Upper lobe of right lung (tissue), 1 donor: Measurements from ENCODE around the gene PIGQ. TPM values are rescaled to one million over a fixed set of nuclear protein-coding genes. Genes with fewer than 3 reads are reported as not detected.

ENCODE experiments used
- ATAC-seq: fragments of 200-7000 bp; cut with Tn5 transposase; one replicate; pipeline ENCODE4 v1.9.1; 2020; ENCODE audit warnings: mild to moderate bottlenecking, moderate library complexity
- DNase-seq: peaks from one replicate; pipeline ENCODE4 v3.0.0-alpha.2; 2020
- H3K27ac ChIP-seq: fragments of 200-600 bp; one replicate; pipeline ENCODE4 v1.8.0; 2022
- H3K27me3 ChIP-seq: fragments of 200-600 bp; one replicate; pipeline ENCODE4 v1.8.0; 2022; ENCODE audit warnings: mild to moderate bottlenecking
- H3K36me3 ChIP-seq: fragments of 200-600 bp; one replicate; pipeline ENCODE4 v1.8.0; 2022
- H3K4me1 ChIP-seq: fragments of 200-600 bp; one replicate; pipeline ENCODE4 v1.8.0; 2022
- H3K4me3 ChIP-seq: fragments of 200-600 bp; one replicate; pipeline ENCODE4 v1.8.0; 2022; ENCODE audit warnings: mild to moderate bottlenecking
- H3K9me3 ChIP-seq: fragments of 200-600 bp; one replicate; pipeline ENCODE4 v1.8.0; 2022
- CTCF ChIP-seq: fragments of 200-600 bp; IDR thresholded peaks from one replicate; pipeline ENCODE4 v1.8.0; 2022; ENCODE audit warnings: antibody characterized with exemption
- intact Hi-C: fragments of 100-400 bp; cut with DNase I; formaldehyde crosslinking; loops from one replicate; pipeline ENCODE4 v1.11.0; 2022
- total RNA-seq: library from RNA; stranded (reverse); fragmentation: NEBNext Ultra II Directional; extraction: Animal tissue kit (Norgen Biotek cat#: 25700); gene quantifications from one replicate; pipeline ENCODE4 v1.2.1, GENCODE V29; 2021
- donor health status: DM: no; HTN: yes; CAD: no; lungs with severe emphysema.

The PIGQ gene
- total RNA-seq, 1 donor from 2014 or later: 59.4 TPM

- peaks cover 5% of the 10 kb centered on the region for H3K4me1 ChIP-seq
- no peak overlapping the region for H3K4me3 ChIP-seq
- DNase-seq: no peak
- no peaks in the 10 kb centered on the region for H3K27me3 ChIP-seq
- intact Hi-C loops: no loop called here
- no peaks in the 10 kb centered on the region for H3K9me3 ChIP-seq
- no peak for ATAC-seq
- H3K27ac ChIP-seq: no peak overlapping the region
- no peak for TF ChIP-seq CTCF
- H3K36me3 ChIP-seq: no peaks in the 10 kb centered on the region
Measured at GRCh38 chr16:615122-615521, 45.4 kb downstream of the PIGQ start.

- Histone ChIP-seq H3K4me1 (peaks cover 7% of the 10 kb centered on the region), H3K9me3 (no peaks in the 10 kb centered on the region), H3K27me3 (no peaks in the 10 kb centered on the region), H3K27ac (peak overlapping the region; percentile 89), H3K4me3 (peak overlapping the region; percentile 36), H3K36me3 (no peaks in the 10 kb centered on the region)
- ATAC-seq (peak; percentile 87), DNase-seq (peak; percentile 90)
- no peak for TF ChIP-seq CTCF
- intact Hi-C loops: no loop called here
Measured at GRCh38 chr16:616733-617586, 47.2 kb downstream of the PIGQ start.

DNA sequence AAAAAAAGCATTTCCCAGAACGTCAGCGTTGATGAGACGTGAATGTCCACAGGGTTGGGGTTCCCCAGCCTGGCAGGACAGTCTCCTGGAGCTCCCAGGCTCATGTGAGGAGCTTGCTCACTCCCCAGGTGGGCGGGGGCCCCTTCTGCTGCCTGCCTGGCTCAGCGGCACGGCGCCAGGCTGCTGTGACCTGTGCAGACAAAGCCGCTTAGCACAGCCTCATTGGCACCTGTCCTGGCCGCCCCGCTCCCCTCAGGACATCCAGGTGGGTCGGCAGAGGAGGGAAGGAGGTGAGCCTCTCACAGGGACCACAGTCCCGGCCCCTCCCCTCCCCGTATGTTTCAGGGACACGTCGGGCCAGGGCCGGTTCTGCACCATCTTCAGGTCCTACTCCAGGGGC, 48.1 kb downstream of the PIGQ start:
- Histone ChIP-seq H3K36me3 (no peaks in the 10 kb centered on the region), H3K9me3 (no peaks in the 10 kb centered on the region), H3K4me1 (peaks cover 13% of the 10 kb centered on the region), H3K27me3 (no peaks in the 10 kb centered on the region), H3K4me3 (peak overlapping the region; percentile 36), H3K27ac (peak overlapping the region; percentile 89)
- intact Hi-C loops: no loop called here
- ATAC-seq: peak; percentile 44
- TF ChIP-seq CTCF: no peak
- peak; percentile 87 for DNase-seq

GRCh38 chr16:619476-620100, 49.8 kb downstream of the PIGQ start:
- intact Hi-C loops: no loop called here
- H3K9me3 ChIP-seq: no peaks in the 10 kb centered on the region
- peak; percentile 84 for DNase-seq
- ATAC-seq: peak; percentile 3
- H3K27me3 ChIP-seq: no peaks in the 10 kb centered on the region
- no peak for TF ChIP-seq CTCF
- H3K4me3 ChIP-seq: no peak overlapping the region
- H3K27ac ChIP-seq: no peak overlapping the region
- peaks cover 13% of the 10 kb centered on the region for H3K4me1 ChIP-seq
- no peaks in the 10 kb centered on the region for H3K36me3 ChIP-seq

DNA sequence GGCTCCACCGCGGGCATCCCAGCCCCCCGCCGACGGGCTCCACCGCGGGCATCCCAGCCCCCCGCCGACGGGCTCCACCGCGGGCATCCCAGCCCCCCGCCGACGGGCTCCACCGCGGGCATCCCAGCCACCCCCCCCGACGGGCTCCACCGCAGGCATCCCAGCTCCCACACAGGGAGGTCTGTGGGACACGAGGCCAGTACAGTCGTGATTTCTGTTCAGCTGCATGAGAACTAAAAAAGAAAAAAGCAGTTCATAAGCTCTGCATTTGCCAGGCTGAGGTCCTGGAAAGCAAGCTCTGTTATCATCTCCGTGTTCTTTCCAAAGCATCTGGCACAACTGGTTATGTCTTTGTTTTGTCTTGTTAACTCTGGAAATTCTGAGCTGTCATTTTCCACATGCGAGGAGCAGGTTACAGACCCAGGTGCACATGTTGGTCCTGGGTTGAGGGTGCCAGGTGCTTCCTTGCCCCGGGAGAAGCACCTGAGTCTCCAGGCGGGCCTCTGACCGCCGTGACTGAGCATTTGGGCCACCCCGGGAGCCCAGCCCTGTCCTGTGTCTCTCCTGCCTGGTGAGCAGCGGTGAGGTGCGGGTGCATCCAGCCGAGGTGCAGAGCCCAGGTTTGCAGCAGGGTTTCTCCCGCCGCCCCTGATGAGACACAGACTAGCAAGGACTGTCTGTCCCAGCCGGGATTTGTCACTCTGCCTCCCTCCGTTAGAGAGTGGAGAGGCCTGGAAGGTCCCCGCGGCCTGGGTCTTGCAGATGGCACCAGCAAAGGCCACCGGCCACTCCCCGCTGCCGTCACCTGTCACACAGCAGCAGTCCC, 51.1 kb downstream of the PIGQ start:
- H3K4me3 ChIP-seq: no peak overlapping the region
- H3K27ac ChIP-seq: no peak overlapping the region
- H3K27me3 ChIP-seq: no peaks in the 10 kb centered on the region
- H3K36me3 ChIP-seq: peaks cover 6% of the 10 kb centered on the region
- no peak for TF ChIP-seq CTCF
- H3K9me3 ChIP-seq: no peaks in the 10 kb centered on the region
- DNase-seq (no peak), ATAC-seq (no peak)
- intact Hi-C loops: no loop called here
- H3K4me1 ChIP-seq: peaks cover 13% of the 10 kb centered on the region
